Heart right ventricle (tissue), 16 donors: ENCODE data around the gene KRTAP10-10. TPM values are rescaled to one million over a fixed set of nuclear protein-coding genes. Genes with fewer than 3 reads are reported as not detected.
"Not testable (repeated sequence)": the region's sequence is repeated elsewhere in the genome, so short reads cannot be mapped to it uniquely, and the experiment has no call there.

ENCODE experiments used
- ATAC-seq, 8 donors: fragments of 200-7000 bp; cut with Tn5 transposase; one replicate each; pipeline ENCODE4 v1.9.1; 2020; ENCODE audit warnings: mild to moderate bottlenecking in 8 of 8, moderate library complexity in 8 of 8, moderate number of reproducible peaks in 1 of 8
- DNase-seq, 2 donors: peaks; one replicate each; pipeline ENCODE4 v3.0.0-alpha.2; 2020
- H3K27ac ChIP-seq, 10 donors: fragments of 200-600 bp; sonication (generic) in 2 of 10; one replicate each; pipeline versions ENCODE4 v1.5.0 to v1.8.0; 2020 to 2022; ENCODE audit warnings: mild to moderate bottlenecking in 3 of 10
- H3K27me3 ChIP-seq, 7 donors: fragments of 200-600 bp; one replicate each; pipeline ENCODE4 v1.8.0; 2021 to 2022; ENCODE audit warnings: mild to moderate bottlenecking in 2 of 7
- H3K36me3 ChIP-seq, 9 donors: fragments of 200-600 bp; sonication (generic) in 1 of 9; one replicate each; pipeline versions ENCODE4 v1.5.0 to v1.8.0; 2020 to 2022; ENCODE audit warnings: mild to moderate bottlenecking in 2 of 9
- H3K4me1 ChIP-seq, 9 donors: fragments of 200-600 bp; sonication (generic) in 1 of 9; one replicate each; pipeline versions ENCODE4 v1.5.0 to v1.8.0; 2020 to 2022; ENCODE audit warnings: mild to moderate bottlenecking in 4 of 9
- H3K4me3 ChIP-seq, 10 donors: fragments of 200-600 bp; sonication (generic) in 2 of 10; one replicate each; pipeline versions ENCODE4 v1.5.0 to v1.8.0; 2020 to 2022; ENCODE audit warnings: mild to moderate bottlenecking in 7 of 10, moderate library complexity in 2 of 10
- H3K9me3 ChIP-seq, 11 donors: fragments of 200-600 bp in 10 of 11; sonication (generic) in 2 of 11; one replicate each; pipeline versions ENCODE4 v1.5.0 to v1.8.0; 2013 to 2022; ENCODE audit warnings: mild to moderate bottlenecking in 2 of 11, control low read depth in 1 of 11, moderate library complexity in 1 of 11
- WGBS, 2 donors: extraction: QIAGEN DNeasy Blood & Tissue Kit; methylation state at CpG; one replicate each; pipeline ENCODE4 v1.1.7; 2013; ENCODE audit warnings: inconsistent platforms in 1 of 2; 5-methylcytosine and 5-hydroxymethylcytosine counted together
- intact Hi-C, 10 donors: fragments of 100-400 bp; cut with DNase I; formaldehyde crosslinking; loops; one replicate each; pipeline versions ENCODE4 v1.11.1 to v1.14.2; 2022
- polyA plus RNA-seq, 2 donors: library from polyadenylated mRNA; stranded (reverse); fragments of 200-250 nt; gene quantifications; one replicate each; pipeline ENCODE4 v1.2.3, GENCODE V29; 2013
- total RNA-seq, 10 donors: library from RNA; stranded (reverse); fragmentation: NEBNext Ultra II Directional in 3 of 10; extraction: Animal tissue kit (Norgen Biotek cat#: 25700) in 3 of 10; gene quantifications; one replicate each; pipeline versions ENCODE4 v1.2.1 to v1.2.4, GENCODE V29; 2021 to 2023
- TF ChIP-seq, protein P1 (sequence below), 9 donors: fragments of 200-600 bp; sonication (generic) in 2 of 9; IDR thresholded peaks; one replicate each; pipeline versions ENCODE4 v1.5.0 to v1.8.0; 2021 to 2022; ENCODE audit warnings: antibody characterized with exemption in 9 of 9, mild to moderate bottlenecking in 5 of 9, moderate library complexity in 1 of 9
- donor health status: Arrhythmogenic right ventricular cardiomyopathy.
- donor health status: ischemic (EF 13 %, LVEDD 7.1; RV severe dilation, severe dysfunction).
- donor health status: healthy with polysubstance abuse.
- donor health status: DM: no; HTN: yes; CAD: no.
- donor health status: DM: no; HTN: no; CAD: no.
- donor health status: ischemic (EF 25% LVEDD 6.9; RV normal size, moderate dysfunction).
- donor health status: ischemic (EF 25% LVEDD 5.7; RV mildly dilated, moderate dysfunction).
- donor health status: healthy.
- donor health status: DM: yes; HTN: yes; CAD: no.
- donor health status: Ischemic cardiomyopathy.
- donor health status: ischemic (EF 35%, LVEDD 5.7; RV mildly dilated, moderate dysfunction).
- donor health status: nonischemic (EF 11% LVEDD 7.7; RV severe dilation, severe dysfunction).
- donor health status: DM: yes; HTN: yes; CAD: no.
- donor health status: PGD.
- donor health status: ischemic (EF 29% LVEDD 5.4; RV normal size, mild dysfunction).
- donor health status: nonischemic (EF 23%, LVEDD 6.1; RV moderate dilation, normal function).

Gene KRTAP10-10
- total and polyA plus RNA-seq, 12 donors, result not detected

DNA sequence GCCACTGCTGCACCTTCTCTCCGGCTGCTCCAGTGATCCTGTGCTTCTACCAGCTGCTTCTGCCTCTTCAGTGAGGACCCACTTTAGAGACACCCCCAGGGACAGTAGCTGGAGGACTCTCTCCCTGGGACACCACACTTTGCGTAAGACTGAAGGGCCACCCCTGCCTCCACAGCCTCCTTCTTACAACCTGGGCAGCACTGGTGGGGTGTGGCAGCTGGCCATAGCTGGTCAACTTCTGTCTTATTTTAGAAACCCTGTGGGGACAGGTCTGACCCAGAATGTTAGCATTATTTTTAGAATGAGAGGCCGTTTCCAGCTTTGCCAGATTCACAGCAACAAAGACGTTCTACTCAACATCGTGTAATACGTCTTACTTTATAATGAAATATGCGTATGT lies 11.4 kb upstream of the KRTAP10-10 start:
- intact Hi-C loops, result loop anchor here in 1 of 10 donors (10.0 kb wide), 1 partner anchor 159 kb away; no protein-coding TSS in a partner anchor
- 77 to 79% methylated on average over 7 of the region's 7 CpGs for WGBS, 2 donors
- peaks cover 0 to 31% (median 0%) of the 10 kb centered on the region in 7 donors for H3K27me3 ChIP-seq
- TF ChIP-seq, protein P1, sequence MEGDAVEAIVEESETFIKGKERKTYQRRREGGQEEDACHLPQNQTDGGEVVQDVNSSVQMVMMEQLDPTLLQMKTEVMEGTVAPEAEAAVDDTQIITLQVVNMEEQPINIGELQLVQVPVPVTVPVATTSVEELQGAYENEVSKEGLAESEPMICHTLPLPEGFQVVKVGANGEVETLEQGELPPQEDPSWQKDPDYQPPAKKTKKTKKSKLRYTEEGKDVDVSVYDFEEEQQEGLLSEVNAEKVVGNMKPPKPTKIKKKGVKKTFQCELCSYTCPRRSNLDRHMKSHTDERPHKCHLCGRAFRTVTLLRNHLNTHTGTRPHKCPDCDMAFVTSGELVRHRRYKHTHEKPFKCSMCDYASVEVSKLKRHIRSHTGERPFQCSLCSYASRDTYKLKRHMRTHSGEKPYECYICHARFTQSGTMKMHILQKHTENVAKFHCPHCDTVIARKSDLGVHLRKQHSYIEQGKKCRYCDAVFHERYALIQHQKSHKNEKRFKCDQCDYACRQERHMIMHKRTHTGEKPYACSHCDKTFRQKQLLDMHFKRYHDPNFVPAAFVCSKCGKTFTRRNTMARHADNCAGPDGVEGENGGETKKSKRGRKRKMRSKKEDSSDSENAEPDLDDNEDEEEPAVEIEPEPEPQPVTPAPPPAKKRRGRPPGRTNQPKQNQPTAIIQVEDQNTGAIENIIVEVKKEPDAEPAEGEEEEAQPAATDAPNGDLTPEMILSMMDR (IDR thresholded peaks at IDR 0.05), result no peak
- peaks cover 0 to 44% (median 15%) of the 10 kb centered on the region in 11 donors for H3K9me3 ChIP-seq
- H3K27ac ChIP-seq, result no peak overlapping the region
- H3K4me1 ChIP-seq, result peaks cover 0 to 7% (median 0%) of the 10 kb centered on the region in 9 donors
- DNase-seq, result no peak
- no peaks in the 10 kb centered on the region for H3K36me3 ChIP-seq
- peak in 1 of 8 donors; percentile 59 for ATAC-seq
- no peak overlapping the region for H3K4me3 ChIP-seq

DNA sequence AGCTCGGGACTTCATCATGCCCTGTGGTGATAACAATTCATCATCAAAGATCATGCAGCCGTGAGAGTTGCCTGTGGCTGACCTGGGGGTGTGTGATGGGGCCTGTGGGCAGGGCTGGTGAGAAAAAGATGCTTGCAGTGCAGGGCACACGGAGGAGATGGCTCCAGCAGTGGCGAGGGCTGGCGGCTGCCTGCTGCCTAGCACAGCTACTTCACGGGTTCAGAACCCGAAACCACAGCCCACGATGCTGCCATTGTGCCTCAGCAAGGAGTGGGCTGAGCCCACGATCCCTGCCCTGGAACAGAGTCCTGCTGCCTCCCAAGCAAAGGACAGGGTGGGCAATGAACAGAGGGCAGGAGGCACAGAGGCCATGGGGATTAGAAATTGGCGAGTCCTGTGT lies 10.9 kb upstream of the KRTAP10-10 start:
- Histone ChIP-seq H3K27ac (no peak overlapping the region), H3K36me3 (no peaks in the 10 kb centered on the region), H3K9me3 (peaks cover 0 to 44% (median 16%) of the 10 kb centered on the region in 11 donors), H3K4me1 (peaks cover 0 to 7% (median 0%) of the 10 kb centered on the region in 9 donors), H3K27me3 (peaks cover 0 to 31% (median 0%) of the 10 kb centered on the region in 7 donors), H3K4me3 (no peak overlapping the region)
- ATAC-seq, result peak in 2 of 8 donors; percentile 23 to 36
- no peak for DNase-seq
- WGBS, 2 donors, result 75 to 76% methylated on average over 10 of the region's 10 CpGs
- TF ChIP-seq, protein P1 (IDR thresholded peaks at IDR 0.05), result no peak
- intact Hi-C loops, result loop anchor here in 1 of 10 donors (10.0 kb wide), 1 partner anchor 159 kb away; no protein-coding TSS in a partner anchor

DNA sequence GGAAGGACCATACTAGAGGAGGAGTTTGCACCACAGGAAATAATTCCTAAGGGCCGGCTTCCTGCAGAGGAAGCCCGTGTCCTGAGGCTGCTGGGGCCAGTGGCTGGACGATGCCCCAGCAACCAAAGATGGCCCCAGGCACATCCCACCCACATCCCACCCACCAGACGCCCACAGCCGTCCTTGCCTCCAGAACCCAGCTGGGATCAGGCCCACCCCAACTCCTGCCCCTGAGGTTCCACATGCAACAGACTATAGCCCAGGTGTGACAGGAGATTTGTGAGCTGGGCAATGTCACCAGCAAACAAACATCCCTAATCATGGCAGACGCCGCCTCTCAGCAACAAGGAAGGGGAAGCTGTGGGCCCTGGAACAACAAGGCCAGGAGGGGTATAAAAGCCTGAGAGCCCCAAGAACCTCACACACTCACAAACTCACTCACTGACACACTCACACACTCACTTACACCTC lies 10.4 kb upstream of the KRTAP10-10 start, which contains the start of gene KRTAP10-9:
KRTAP10-9 (plus strand) TSS at position 421 of the 471 bp plus-strand sequence. CDS start 79 bp downstream, outside the sequence.
- no peak within 1 kb of the TSS for H3K27ac ChIP-seq
- peaks cover 0 to 7% (median 0%) of the 10 kb centered on the region in 9 donors for H3K4me1 ChIP-seq
- WGBS, 2 donors, result 44 to 71% methylated on average over 7 of the region's 7 CpGs
- intact Hi-C loops, result loop anchor here in 1 of 10 donors (10.0 kb wide), 1 partner anchor 158 kb away; no protein-coding TSS in a partner anchor
- ATAC-seq (peak in 1 of 8 donors; percentile 36), DNase-seq (no peak)
- peaks cover 0 to 49% (median 21%) of the 10 kb centered on the region in 11 donors for H3K9me3 ChIP-seq
- peaks cover 0 to 31% (median 0%) of the 10 kb centered on the region in 7 donors for H3K27me3 ChIP-seq
- TF ChIP-seq, protein P1 (IDR thresholded peaks at IDR 0.05), result no peak
- no peaks in the 10 kb centered on the region for H3K36me3 ChIP-seq
- no peak within 1 kb of the TSS for H3K4me3 ChIP-seq

DNA sequence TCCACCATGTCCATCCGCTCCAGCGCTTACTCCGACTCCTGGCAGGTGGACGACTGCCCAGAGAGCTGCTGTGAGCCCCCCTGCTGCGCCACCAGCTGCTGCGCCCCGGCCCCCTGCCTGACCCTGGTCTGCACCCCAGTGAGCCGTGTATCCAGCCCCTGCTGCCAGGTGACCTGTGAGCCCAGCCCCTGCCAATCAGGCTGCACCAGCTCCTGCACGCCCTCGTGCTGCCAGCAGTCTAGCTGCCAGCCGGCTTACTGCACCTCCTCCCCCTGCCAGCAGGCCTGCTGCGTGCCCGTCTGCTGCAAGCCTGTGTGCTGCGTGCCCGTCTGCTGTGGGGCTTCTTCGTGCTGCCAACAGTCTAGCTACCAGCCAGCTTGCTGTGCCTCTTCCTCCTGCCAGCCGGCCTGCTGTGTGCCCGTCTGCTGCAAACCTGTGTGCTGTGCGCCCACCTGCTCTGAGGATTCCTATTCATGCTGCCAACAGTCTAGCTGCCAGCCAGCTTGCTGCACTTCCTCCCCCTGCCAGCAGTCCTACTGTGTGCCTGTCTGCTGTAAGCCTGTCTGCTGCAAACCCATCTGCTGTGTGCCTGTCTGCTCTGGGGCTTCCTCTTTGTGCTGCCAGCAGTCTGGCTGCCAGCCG lies 9.9 kb upstream of the KRTAP10-10 start:
- Histone ChIP-seq H3K27me3 (peaks cover 0 to 31% (median 0%) of the 10 kb centered on the region in 7 donors), H3K9me3 (peaks cover 0 to 55% (median 27%) of the 10 kb centered on the region in 11 donors)
- intact Hi-C loops, result loop anchor here in 1 of 10 donors (10.0 kb wide), 1 partner anchor 157 kb away; no protein-coding TSS in a partner anchor
- not testable (repeated sequence) for H3K27ac ChIP-seq, ATAC-seq, H3K4me1 ChIP-seq, DNase-seq, H3K4me3 ChIP-seq, H3K36me3 ChIP-seq
- 75 to 84% methylated on average over 15 to 17 of the region's 20 CpGs for WGBS, 2 donors

DNA sequence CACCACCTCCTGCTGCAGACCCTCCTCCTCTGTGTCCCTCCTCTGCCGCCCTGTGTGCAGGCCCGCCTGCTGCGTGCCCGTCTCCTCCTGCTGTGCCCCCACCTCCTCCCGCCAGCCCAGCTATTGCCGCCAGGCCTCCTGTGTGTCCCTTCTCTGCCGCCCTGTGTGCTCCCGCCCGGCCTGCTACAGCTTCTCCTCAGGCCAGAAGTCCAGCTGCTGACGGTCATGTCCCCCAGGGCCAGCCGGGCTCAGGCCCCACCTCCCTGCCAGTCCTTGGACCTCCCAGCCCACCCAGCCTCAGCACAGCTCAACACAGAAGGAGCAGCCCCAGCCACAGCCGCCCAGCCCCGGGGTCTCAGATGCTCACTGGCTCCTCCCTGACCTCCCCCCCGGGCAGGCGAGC lies 9.3 kb upstream of the KRTAP10-10 start:
- peak in 2 of 8 donors; percentile 27 to 49 for ATAC-seq
- DNase-seq, H3K27ac ChIP-seq, H3K36me3 ChIP-seq, H3K4me3 ChIP-seq, H3K4me1 ChIP-seq: not testable (repeated sequence)
- peaks cover 0 to 55% (median 32%) of the 10 kb centered on the region in 11 donors for H3K9me3 ChIP-seq
- intact Hi-C loops, result loop anchor here in 1 of 10 donors (10.0 kb wide), 1 partner anchor 157 kb away; no protein-coding TSS in a partner anchor
- 41 to 48% methylated on average over 13 to 14 of the region's 15 CpGs for WGBS, 2 donors
- peaks cover 0 to 31% (median 0%) of the 10 kb centered on the region in 7 donors for H3K27me3 ChIP-seq
